ENCODE measurements around the gene TBX5. TPM values are rescaled to one million over a fixed set of nuclear protein-coding genes. Genes with fewer than 3 reads are reported as not detected.

The TBX5 gene
- total RNA-seq: 0.35 and 1.1 TPM in 2 replicates

DNA sequence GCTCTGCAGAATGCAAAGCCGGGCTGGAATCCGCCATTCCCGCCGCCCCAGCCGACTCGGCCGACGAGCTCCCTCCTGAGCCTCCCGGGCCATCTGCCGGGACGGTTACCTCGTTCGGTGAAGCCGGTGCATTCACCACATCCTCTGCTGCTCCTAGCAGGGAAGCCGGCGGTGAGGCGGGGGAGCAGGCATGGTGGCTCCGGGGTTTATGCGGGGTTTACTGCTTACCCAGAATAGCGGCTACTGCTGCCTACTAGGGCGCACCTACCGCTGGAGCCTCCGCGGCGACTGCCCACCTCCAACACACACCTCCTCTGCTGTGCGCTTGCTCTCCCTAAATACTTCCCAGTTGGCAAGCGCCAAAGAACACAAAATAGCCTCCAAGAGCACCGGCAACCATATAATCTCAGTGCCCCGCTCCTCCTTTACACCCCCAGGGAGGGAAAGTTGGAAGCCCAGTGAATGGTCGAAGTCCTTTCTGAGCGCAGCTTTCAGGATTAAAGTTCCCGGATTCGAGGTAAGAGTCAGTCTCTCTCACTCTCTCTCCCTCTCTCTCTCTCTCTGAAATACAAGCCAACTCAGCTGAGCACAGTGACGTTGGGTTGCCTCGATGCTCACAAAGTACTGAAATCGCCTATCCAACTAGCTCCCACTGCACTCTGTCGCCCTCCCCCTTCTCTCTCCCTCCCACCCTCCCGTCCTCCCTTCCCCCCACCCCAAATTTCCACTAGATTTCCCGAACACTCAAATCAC lies at the start of gene TBX5:
Gene TBX5, minus strand, starts transcription at position 626 of the 753 bp plus-strand sequence. CDS start 2,246 bp downstream, outside the sequence.

All from airway epithelial cell (primary cell).